A549 (cell line): Measurements from ENCODE around the gene ARX. TPM values are rescaled to one million over a fixed set of nuclear protein-coding genes. Genes with fewer than 3 reads are reported as not detected.

Experiments used
- ATAC-seq, 2 experiments: fragments of 200-7000 bp in 1 of 2; fragments of >200 bp in 1 of 2; cut with Nextera tagmentation in 1 of 2; cut with Tn5 transposase in 1 of 2; 3 replicates each; pipeline versions ENCODE4 v1.8.0 to v1.9.1; 2018 to 2020; ENCODE audit warnings: mild to moderate bottlenecking in 1 of 2, moderate library complexity in 1 of 2
- CTCF ChIA-PET: fragments of 300-600 bp; sonication (Branson Sonifier 250); formaldehyde crosslinking; extraction: SDS; loops from one replicate; lab custom pipeline; 2021; ENCODE audit warnings: antibody characterized with exemption, inconsistent platforms; lab: Yijun Ruan, JAX
- POLR2A ChIA-PET: fragments of 350-600 bp; formaldehyde crosslinking; extraction: SDS; loops from one replicate; lab custom pipeline; 2021; ENCODE audit warnings: antibody characterized with exemption, inconsistent platforms; lab: Yijun Ruan, JAX
- DNase-seq, 2 experiments: peaks; one replicate each; pipeline versions ENCODE4 v3.0.0 to v3.0.0-alpha.2; 2011 to 2016; ENCODE audit warnings: low read depth in 1 of 2, low spot score in 1 of 2
- FAIRE-seq: peaks from 2 replicates; lab custom pipeline; 2011; peaks lifted over from hg19 to GRCh38; lab: Jason Lieb, UNC
- H3K27ac ChIP-seq, 2 experiments: fragments of >200 bp; sonication (Bioruptor Twin); formaldehyde crosslinking; 3 replicates each; pipeline ENCODE4 v1.5.1; 2016 to 2017
- H3K4me1 ChIP-seq: fragments of >200 bp; sonication (Bioruptor Twin); formaldehyde crosslinking; 3 replicates; pipeline ENCODE4 v1.6.1; 2016
- H3K4me2 ChIP-seq: fragments of >200 bp; sonication (Bioruptor Twin); formaldehyde crosslinking; 3 replicates; pipeline ENCODE4 v1.6.1; 2016
- H3K4me3 ChIP-seq: fragments of >200 bp; sonication (Bioruptor Twin); formaldehyde crosslinking; 3 replicates; pipeline ENCODE4 v1.5.1; 2016
- H3K9me3 ChIP-seq: fragments of >200 bp; sonication (Bioruptor Twin); formaldehyde crosslinking; 3 replicates; pipeline ENCODE4 v1.6.1; 2016
- CBX2 ChIP-seq: fragments of 200-600 bp; sonication (generic); IDR thresholded peaks from 2 replicates; pipeline ENCODE4 v1.6.1; 2016; ENCODE audit warnings: low read depth, mild to moderate bottlenecking, borderline replicate concordance
- CHD2 ChIP-seq: fragments of 150-350 bp; IDR thresholded peaks from 2 replicates; pipeline ENCODE4 v1.6.1; 2014; ENCODE audit warnings: low read length; ENCODE audit not compliant: partially characterized antibody
- CHD4 ChIP-seq: fragments of 200-600 bp; sonication (generic); IDR thresholded peaks from 2 replicates; pipeline ENCODE4 v1.6.1; 2016; ENCODE audit warnings: antibody characterized with exemption, mild to moderate bottlenecking, borderline replicate concordance
- CTCF ChIP-seq: fragments of >200 bp; sonication (Bioruptor Twin); formaldehyde crosslinking; IDR thresholded peaks from 3 replicates; pipeline ENCODE4 v1.5.1; 2016
- E2F6 ChIP-seq: IDR thresholded peaks from 2 replicates; pipeline ENCODE4 v1.6.1; 2012; ENCODE audit warnings: low read depth, borderline replicate concordance
- EHF ChIP-seq: fragments of 250-450 bp; sonication (Bioruptor Pico); IDR thresholded peaks from 2 replicates; pipeline ENCODE4 v1.5.0; 2020; ENCODE audit warnings: mild to moderate bottlenecking
- ESRRA ChIP-seq: fragments of 150-350 bp; IDR thresholded peaks from 2 replicates; pipeline ENCODE4 v1.6.1; 2014; ENCODE audit warnings: mild to moderate bottlenecking, low read length, borderline replicate concordance
- HMGXB4 ChIP-seq: fragments of 250-450 bp; sonication (Bioruptor Pico); IDR thresholded peaks from 2 replicates; pipeline ENCODE4 v1.5.0; 2021; ENCODE audit warnings: mild to moderate bottlenecking, moderate library complexity, borderline replicate concordance
- HOXA7 ChIP-seq: fragments of 250-450 bp; sonication (Bioruptor Pico); IDR thresholded peaks from 2 replicates; pipeline ENCODE4 v1.5.0; 2020; ENCODE audit warnings: mild to moderate bottlenecking, moderate library complexity
- JUNB ChIP-seq: fragments of >200 bp; sonication (Bioruptor Twin); formaldehyde crosslinking; IDR thresholded peaks from 2 replicates; pipeline ENCODE4 v1.6.1; 2016
- MAFK ChIP-seq: fragments of 450-650 bp; IDR thresholded peaks from 2 replicates; pipeline ENCODE4 v1.6.1; 2014; ENCODE audit not compliant: partially characterized antibody
- MYC ChIP-seq: IDR thresholded peaks from 2 replicates; pipeline ENCODE4 v1.6.1; 2012; ENCODE audit warnings: mild to moderate bottlenecking, inconsistent platforms, low read length, improper control_type of control experiment, borderline replicate concordance
- NPAS2 ChIP-seq: fragments of 250-450 bp; sonication (Bioruptor Pico); IDR thresholded peaks from 2 replicates; pipeline ENCODE4 v1.8.0; 2022; ENCODE audit warnings: mild to moderate bottlenecking, moderate library complexity, borderline replicate concordance
- POLR2AphosphoS2 ChIP-seq: conservative IDR thresholded peaks from 2 replicates; pipeline ENCODE4 v1.6.1; 2012; ENCODE audit warnings: low read length, improper control_type of control experiment, inconsistent platforms
- RCOR1 ChIP-seq: fragments of 150-350 bp; IDR thresholded peaks from 2 replicates; pipeline ENCODE4 v1.6.1; 2014; ENCODE audit warnings: antibody characterized with exemption, low read length, low read depth
- REST ChIP-seq: fragments of 200-600 bp; sonication (generic); IDR thresholded peaks from 2 replicates; pipeline ENCODE4 v1.6.1; 2016; ENCODE audit warnings: antibody characterized with exemption, mild to moderate bottlenecking, moderate library complexity
- RFX5 ChIP-seq: fragments of 450-650 bp; IDR thresholded peaks from 2 replicates; pipeline ENCODE4 v1.7.1; 2014; ENCODE audit warnings: antibody characterized with exemption, mild to moderate bottlenecking, moderate library complexity
- RNF2 ChIP-seq: fragments of 200-600 bp; sonication (generic); IDR thresholded peaks from 2 replicates; pipeline ENCODE4 v1.6.1; 2016; ENCODE audit warnings: low read depth, mild to moderate bottlenecking, antibody characterized with exemption, moderate library complexity, borderline replicate concordance
- ZSCAN20 ChIP-seq: fragments of 250-450 bp; sonication (Bioruptor Pico); IDR thresholded peaks from 2 replicates; pipeline ENCODE4 v1.8.0; 2022; ENCODE audit warnings: mild to moderate bottlenecking, moderate library complexity
- whole genome bisulfite sequencing: methylation state at CpG from one replicate; pipeline ENCODE4 v1.1.6; 2017; ENCODE audit errors: missing lambda C conversion rate; 5-methylcytosine and 5-hydroxymethylcytosine counted together
- polyA plus RNA-seq, 4 experiments: library from polyadenylated mRNA; depleted of rRNA in 3 of 4; stranded (reverse); fragments of >200 nt; fragmentation: RNase III in 1 of 4; extraction: RNeasy Plus Mini Kit Qiagen cat#74134 plus additional on column Dnase treatment in 1 of 4; gene quantifications; 2 replicates in 3 of 4; 3 replicates in 1 of 4; pipeline ENCODE4 v1.2.3, GENCODE V29; 2011 to 2017

The ARX gene
- polyA plus RNA-seq, 2 of the 4 experiments (the other 2 are of a cell fraction), result 0.40 to 1.00 TPM

- 79% methylated on average over 7 of the region's 7 CpGs for WGBS
- H3K27ac ChIP-seq, result no peak overlapping the region
- no peaks in the 10 kb centered on the region for H3K4me1 ChIP-seq
- DNase-seq, result no peak
- TF ChIP-seq NPAS2 (CRISPR knock-in tag), result no peak
- no peak for TF ChIP-seq HMGXB4 (CRISPR knock-in tag)
- TF ChIP-seq CHD4, result no peak
- no peak for TF ChIP-seq RNF2
- TF ChIP-seq E2F6, result no peak
- TF ChIP-seq ESRRA, result no peak
- TF ChIP-seq ZSCAN20 (CRISPR knock-in tag), result no peak
- TF ChIP-seq MYC, result no peak
- no peak for TF ChIP-seq EHF (CRISPR knock-in tag)
- TF ChIP-seq CHD2, result no peak
- TF ChIP-seq POLR2AphosphoS2, result no peak
- no peak for TF ChIP-seq JUNB
- no peak for TF ChIP-seq RFX5
- no peak for ATAC-seq
- H3K4me2 ChIP-seq, result no peak overlapping the region
- CTCF ChIA-PET, result interaction anchor here (1.0 kb wide), 1 partner anchor 22 kb away, joined by 3 read pairs; no protein-coding TSS in a partner anchor
- POLR2A ChIA-PET, result no interaction called here
- H3K9me3 ChIP-seq, result no peaks in the 10 kb centered on the region
- FAIRE-seq, result peak; percentile 59
- no peak overlapping the region for H3K4me3 ChIP-seq
These were observed 32.4 kb upstream of the ARX start for GRCh38 chrX:25048178-25048577.

- POLR2A ChIA-PET, result no interaction called here
- H3K4me1 ChIP-seq, result no peaks in the 10 kb centered on the region
- no peak overlapping the region for H3K4me2 ChIP-seq
- H3K9me3 ChIP-seq, result no peaks in the 10 kb centered on the region
- FAIRE-seq (peak; percentile 80), DNase-seq (no peak), ATAC-seq (no peak)
- CTCF ChIA-PET, result interaction anchor here (0.6 kb wide), 1 partner anchor 147 kb away, joined by 3 read pairs; no protein-coding TSS in a partner anchor
- WGBS, result 71% methylated on average over 1 of the region's 1 CpG
- no peak overlapping the region for H3K4me3 ChIP-seq
- no peak for TF ChIP-seq MAFK
- no peak overlapping the region for H3K27ac ChIP-seq
These were observed 27.4 kb upstream of the ARX start for GRCh38 chrX:25043192-25043591.

GRCh38 chrX:25039036-25039435, 23.3 kb upstream of the ARX start:
- WGBS, result 75% methylated on average over 10 of the region's 10 CpGs
- no peak overlapping the region for H3K4me2 ChIP-seq
- no peak for ATAC-seq
- FAIRE-seq, result no peak
- no peak for DNase-seq
- H3K9me3 ChIP-seq, result no peaks in the 10 kb centered on the region
- no peak overlapping the region for H3K4me3 ChIP-seq
- H3K4me1 ChIP-seq, result no peaks in the 10 kb centered on the region
- CTCF ChIA-PET, result interaction anchor here (0.8 to 1.6 kb wide), 2 partner anchors 13 to 105 kb away, joined by 3 to 4 read pairs; no protein-coding TSS in a partner anchor
- POLR2A ChIA-PET, result no interaction called here
- TF ChIP-seq RCOR1 (no peak), CTCF (no peak), HOXA7 (CRISPR knock-in tag) (no peak), REST (no peak), MAFK (no peak), CBX2 (no peak), ESRRA (no peak), ZSCAN20 (CRISPR knock-in tag) (no peak)
- TF ChIP-seq, all 56 proteins: peak for 0
- no peak overlapping the region for H3K27ac ChIP-seq
